SK-N-MC (cell line): Measurements from ENCODE around the gene ADARB2.

Source experiments
- DNase-seq: peaks from one replicate; pipeline ENCODE4 v3.0.0-alpha.2; 2011; ENCODE audit warnings: low read depth, low spot score
- H3K27ac ChIP-seq: fragments of 200-600 bp; sonication (generic); 2 replicates; pipeline ENCODE4 v1.5.1; 2016; ENCODE audit warnings: mixed run types
- H3K36me3 ChIP-seq: fragments of 200-600 bp; sonication (generic); 2 replicates; pipeline ENCODE4 v1.6.1; 2017; ENCODE audit warnings: antibody characterized with exemption, low read length, mixed read lengths; ENCODE audit not compliant: insufficient read depth
- H3K4me3 ChIP-seq: fragments of 200-600 bp; sonication (generic); 2 replicates; pipeline ENCODE4 v1.5.1; 2016
- H3K9ac ChIP-seq: fragments of 200-600 bp; sonication (generic); 2 replicates; pipeline ENCODE4 v1.8.0; 2017; ENCODE audit warnings: mixed run types, mixed read lengths; ENCODE audit not compliant: insufficient read length
- H3K9me3 ChIP-seq: fragments of 200-600 bp; sonication (generic); 2 replicates; pipeline ENCODE4 v1.6.1; 2017; ENCODE audit warnings: low read depth, mild to moderate bottlenecking, antibody characterized with exemption, low read length, moderate library complexity, mixed read lengths
- EZH2 ChIP-seq: fragments of 200-600 bp; sonication (generic); IDR thresholded peaks from one replicate; pipeline ENCODE4 v1.6.1; 2017; ENCODE audit warnings: antibody characterized with exemption
- FOXP2 ChIP-seq: optimal IDR thresholded peaks from 2 replicates; pipeline ENCODE3; 2011; ENCODE audit warnings: mild to moderate bottlenecking, moderate library complexity; ENCODE audit not compliant: insufficient read depth; ENCODE audit errors: extremely low read length, control extremely low read depth
- POLR2AphosphoS5 ChIP-seq: IDR thresholded peaks from 2 replicates; pipeline ENCODE4 v1.6.1; 2012; ENCODE audit warnings: mild to moderate bottlenecking, low read depth, low read length, borderline replicate concordance

ADARB2 gene

GRCh38 chr10:1266033-1266802, 471.1 kb downstream of the ADARB2 start:
- TF ChIP-seq EZH2, result no peak
- TF ChIP-seq POLR2AphosphoS5, result no peak
- no peak for TF ChIP-seq FOXP2
- Histone ChIP-seq H3K9ac (no peak overlapping the region), H3K36me3 (no peaks in the 10 kb centered on the region), H3K9me3 (no peaks in the 10 kb centered on the region), H3K4me3 (no peak overlapping the region), H3K27ac (no peak overlapping the region)
- DNase-seq, result no peak

GRCh38 chr10:1264001-1264400, 473.3 kb downstream of the ADARB2 start:
- Histone ChIP-seq H3K9me3 (no peaks in the 10 kb centered on the region), H3K4me3 (no peak overlapping the region), H3K9ac (no peak overlapping the region), H3K36me3 (no peaks in the 10 kb centered on the region), H3K27ac (no peak overlapping the region)
- DNase-seq, result no peak
- TF ChIP-seq EZH2, result no peak
- no peak for TF ChIP-seq POLR2AphosphoS5
- TF ChIP-seq FOXP2, result no peak

DNA sequence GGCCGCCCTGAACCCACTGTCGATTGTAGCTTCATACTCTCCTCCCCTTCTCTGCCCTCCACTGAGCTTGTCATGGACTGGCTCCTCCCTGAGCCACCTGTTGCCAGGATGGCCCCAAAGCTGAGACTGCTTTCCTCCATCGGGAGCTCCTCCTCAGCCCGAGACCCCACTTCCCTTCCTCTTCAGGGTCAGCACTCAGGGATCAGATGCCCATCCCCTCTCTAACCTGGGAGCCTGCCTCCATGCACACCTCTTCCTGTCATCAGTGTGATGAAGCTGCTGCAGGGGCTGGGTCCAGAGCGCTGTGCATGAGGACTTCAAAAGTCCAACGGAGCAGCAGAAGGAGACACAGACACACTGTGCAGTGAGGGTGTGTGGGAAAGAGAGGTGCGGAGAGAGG, 480.1 kb downstream of the ADARB2 start:
- TF ChIP-seq POLR2AphosphoS5, result no peak
- TF ChIP-seq FOXP2, result no peak
- no peak for TF ChIP-seq EZH2
- no peaks in the 10 kb centered on the region for H3K36me3 ChIP-seq
- no peaks in the 10 kb centered on the region for H3K9me3 ChIP-seq
- no peak overlapping the region for H3K4me3 ChIP-seq
- DNase-seq, result no peak
- H3K27ac ChIP-seq, result no peak overlapping the region
- no peak overlapping the region for H3K9ac ChIP-seq

DNA sequence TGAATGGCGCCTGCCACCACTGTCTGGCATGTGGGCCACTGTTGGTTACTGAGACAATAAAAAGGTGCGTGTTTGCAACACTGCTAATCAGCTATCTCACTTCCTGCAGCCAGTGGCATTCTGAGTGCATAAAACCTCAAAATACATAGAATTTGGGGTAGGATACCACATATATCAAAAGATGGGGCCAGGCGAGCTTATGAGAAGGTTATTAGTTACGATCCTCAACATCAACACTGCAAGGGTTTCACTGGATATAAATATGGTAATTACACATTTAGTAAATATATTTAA, 480.9 kb downstream of the ADARB2 start:
- H3K9me3 ChIP-seq, result no peaks in the 10 kb centered on the region
- no peak overlapping the region for H3K27ac ChIP-seq
- H3K4me3 ChIP-seq, result no peak overlapping the region
- no peak for DNase-seq
- no peak for TF ChIP-seq FOXP2
- no peak for TF ChIP-seq EZH2
- no peak for TF ChIP-seq POLR2AphosphoS5
- H3K36me3 ChIP-seq, result no peaks in the 10 kb centered on the region
- no peak overlapping the region for H3K9ac ChIP-seq

DNA sequence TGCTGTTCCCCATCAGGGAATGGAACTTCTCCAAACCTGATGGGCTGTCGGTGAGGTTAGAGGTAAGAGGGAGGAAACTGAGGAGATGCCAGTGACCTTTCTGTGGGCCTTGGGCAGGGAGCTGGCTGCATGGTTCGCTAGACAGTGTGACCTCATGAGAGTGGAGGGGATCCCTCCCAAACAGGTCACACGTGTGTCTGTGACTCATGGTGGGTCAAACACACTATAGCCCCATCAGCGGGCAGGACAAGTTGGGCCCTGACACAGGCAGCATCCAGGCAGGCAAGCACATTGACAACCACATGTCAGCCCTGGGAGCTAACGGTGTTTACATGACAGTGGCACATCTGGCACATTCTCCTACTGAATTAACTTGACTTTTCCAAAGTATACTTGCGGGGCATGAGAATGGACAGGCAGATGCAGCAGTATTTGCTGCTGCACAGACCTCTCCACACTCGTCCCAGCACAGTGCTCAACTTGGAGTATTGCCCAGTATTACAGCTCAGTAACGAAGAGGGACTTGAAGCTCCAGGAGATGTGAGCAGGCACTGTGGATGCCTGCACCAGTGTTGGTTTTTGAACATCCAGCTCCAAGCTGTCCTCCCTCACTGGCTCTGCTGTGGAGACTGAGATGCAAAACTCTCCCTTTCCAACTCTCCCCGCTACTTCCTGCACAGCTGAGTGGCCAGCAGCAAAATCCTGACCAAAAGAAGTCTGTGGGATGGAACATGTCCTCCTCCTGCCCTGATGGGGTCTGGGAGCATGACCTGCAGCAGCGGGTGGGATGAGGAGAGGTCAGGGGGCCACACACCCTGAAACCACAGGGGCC, 481.5 kb downstream of the ADARB2 start:
- Histone ChIP-seq H3K27ac (no peak overlapping the region), H3K4me3 (no peak overlapping the region), H3K9me3 (no peaks in the 10 kb centered on the region), H3K36me3 (no peaks in the 10 kb centered on the region), H3K9ac (no peak overlapping the region)
- no peak for DNase-seq
- TF ChIP-seq EZH2 (no peak), FOXP2 (no peak), POLR2AphosphoS5 (no peak)

GRCh38 chr10:1255118-1255517, 482.2 kb downstream of the ADARB2 start:
- no peak overlapping the region for H3K4me3 ChIP-seq
- no peak overlapping the region for H3K27ac ChIP-seq
- H3K9ac ChIP-seq, result no peak overlapping the region
- no peak for TF ChIP-seq EZH2
- TF ChIP-seq POLR2AphosphoS5, result no peak
- TF ChIP-seq FOXP2, result no peak
- no peaks in the 10 kb centered on the region for H3K9me3 ChIP-seq
- no peak for DNase-seq
- no peaks in the 10 kb centered on the region for H3K36me3 ChIP-seq

DNA sequence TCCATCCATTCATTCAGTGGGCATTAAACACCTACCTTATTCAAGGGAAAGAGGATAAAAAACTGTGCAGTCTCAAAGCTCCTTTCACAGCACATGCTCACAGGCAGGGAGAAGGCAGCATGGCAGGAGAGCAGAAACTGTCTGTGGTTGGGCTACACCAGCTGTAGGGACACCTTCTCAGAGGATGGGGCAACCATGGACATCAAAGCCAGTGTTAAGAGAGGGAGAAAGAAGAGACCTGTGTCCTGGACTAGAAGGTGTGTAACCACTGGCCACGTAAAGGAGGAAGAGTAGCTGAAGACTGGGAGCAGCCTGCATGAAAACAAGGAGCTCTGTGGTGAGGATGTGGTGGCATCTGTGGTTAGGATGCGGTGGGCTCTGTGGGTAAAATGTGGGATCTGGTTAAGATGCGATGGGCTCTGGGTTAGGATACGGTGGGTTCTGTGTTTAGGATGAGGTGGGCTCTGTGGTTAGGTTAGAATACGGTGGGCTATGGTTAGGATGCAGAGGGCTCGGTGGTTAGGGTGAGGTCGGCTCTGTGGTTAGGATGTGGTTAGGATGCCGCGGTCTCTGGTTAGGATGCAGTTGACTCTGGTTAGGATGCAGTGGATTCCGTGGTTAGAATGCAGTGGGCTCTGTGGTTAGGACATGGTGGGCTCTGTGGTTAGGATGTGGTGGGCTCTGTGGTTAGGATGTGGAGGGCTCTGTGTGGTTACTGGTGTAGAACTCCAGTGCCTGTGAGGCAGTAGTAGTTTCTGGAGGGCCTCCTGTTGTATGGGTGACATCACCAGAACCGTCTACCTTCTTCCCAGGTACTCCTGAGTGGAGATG, 483.6 kb downstream of the ADARB2 start:
- H3K4me3 ChIP-seq, result no peak overlapping the region
- H3K36me3 ChIP-seq, result no peaks in the 10 kb centered on the region
- no peak overlapping the region for H3K9ac ChIP-seq
- no peak for TF ChIP-seq FOXP2
- TF ChIP-seq EZH2, result no peak
- no peak for TF ChIP-seq POLR2AphosphoS5
- no peak overlapping the region for H3K27ac ChIP-seq
- no peak for DNase-seq
- no peaks in the 10 kb centered on the region for H3K9me3 ChIP-seq

DNA sequence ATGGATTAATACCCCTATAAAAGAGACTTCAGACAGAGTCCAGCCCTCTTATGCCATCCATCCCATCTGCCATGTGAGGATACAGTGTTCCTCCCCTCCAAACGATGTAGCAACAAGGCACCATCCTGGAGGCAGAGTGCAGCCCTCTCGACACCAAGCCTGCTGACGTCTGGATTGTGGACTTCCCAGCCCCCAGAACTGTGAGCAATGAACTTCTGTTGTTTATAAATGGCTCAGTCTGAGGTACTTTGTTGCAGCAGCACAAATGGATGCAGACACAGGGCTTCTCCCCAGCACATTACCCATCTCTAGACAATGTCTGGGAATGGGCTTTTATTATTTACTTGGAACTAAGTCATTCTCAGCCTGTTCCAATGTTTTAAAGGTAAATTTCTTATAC, 485.6 kb downstream of the ADARB2 start:
- Histone ChIP-seq H3K9ac (no peak overlapping the region), H3K36me3 (no peaks in the 10 kb centered on the region), H3K27ac (no peak overlapping the region), H3K9me3 (no peaks in the 10 kb centered on the region), H3K4me3 (no peak overlapping the region)
- TF ChIP-seq POLR2AphosphoS5, result no peak
- TF ChIP-seq EZH2, result no peak
- TF ChIP-seq FOXP2, result no peak
- DNase-seq, result no peak
